NCI-H69 (cell line): ENCODE measurements around the gene MED12L.

ENCODE experiments used
- DNase-seq: peaks from one replicate; lab custom pipeline; 2025; lab: John Stamatoyannopoulos, UW

The MED12L gene

DNA sequence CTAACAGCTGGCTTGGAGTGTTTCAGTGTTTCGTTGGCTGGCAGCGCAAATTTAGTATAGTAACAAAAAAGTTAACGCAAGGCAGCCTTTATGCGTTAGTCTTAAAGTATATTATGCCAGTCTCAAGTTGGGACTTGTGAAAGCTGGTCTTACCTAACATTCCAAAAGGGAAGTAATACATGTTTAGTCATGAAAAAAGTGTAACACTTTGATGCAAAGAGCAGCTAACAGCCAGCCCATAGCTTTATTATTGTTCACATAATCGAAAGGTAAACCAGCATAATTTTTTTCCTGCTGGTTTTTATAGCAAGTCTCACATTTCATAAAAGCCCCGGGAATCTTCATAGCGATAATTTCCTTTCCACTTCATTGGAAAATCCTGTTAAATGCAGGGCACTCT is 233.5 kb downstream of the MED12L start:
- no peak for DNase-seq

- DNase-seq: no peak
Measured at GRCh38 chr3:151319628-151320027, 234.2 kb downstream of the MED12L start.

DNA sequence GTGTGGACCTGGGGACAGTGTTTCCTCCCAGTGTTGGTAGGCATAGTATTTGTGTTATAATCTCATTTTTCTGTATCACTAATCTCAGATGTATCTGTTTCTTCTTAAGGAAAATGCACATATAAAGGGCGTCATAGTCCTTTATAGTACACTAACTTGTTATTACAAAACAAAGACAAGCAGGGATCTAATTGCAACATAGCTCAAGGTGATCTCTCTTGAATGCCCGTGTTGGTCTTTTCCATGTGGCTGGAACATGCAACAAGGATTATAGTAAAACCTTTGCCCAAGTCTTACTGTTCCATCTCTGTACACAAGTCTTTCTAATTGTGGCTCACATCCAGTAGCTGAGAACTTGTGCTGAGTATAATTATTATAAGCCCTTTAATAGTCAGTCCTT is 234.7 kb downstream of the MED12L start:
- DNase-seq: no peak

- DNase-seq: no peak
Measured at GRCh38 chr3:151321526-151321925, 236.1 kb downstream of the MED12L start.

DNA sequence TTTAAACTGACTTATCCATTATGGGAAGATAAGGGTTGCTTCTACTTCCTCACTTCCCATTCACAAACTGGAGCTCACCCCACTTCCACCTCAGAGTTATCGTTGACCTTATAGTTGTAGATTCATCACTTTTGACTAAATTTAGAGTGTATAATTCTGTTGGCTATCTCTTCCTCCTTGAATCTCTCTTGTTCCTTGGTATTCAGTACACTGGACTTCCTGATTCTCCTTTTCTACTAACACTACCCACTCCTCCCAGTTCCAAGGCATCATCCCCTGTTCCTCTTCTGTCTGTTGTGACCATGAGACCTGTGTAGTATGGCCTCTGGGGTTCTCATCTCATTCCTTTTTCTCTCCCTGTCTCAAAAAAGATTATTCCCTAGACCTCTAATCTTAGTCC is 237.0 kb downstream of the MED12L start:
- no peak for DNase-seq

- peak; percentile 30 for DNase-seq
Measured at GRCh38 chr3:151327571-151328198, 242.2 kb downstream of the MED12L start.

- no peak for DNase-seq
Measured at GRCh38 chr3:151328298-151328995, 243.0 kb downstream of the MED12L start.

DNA sequence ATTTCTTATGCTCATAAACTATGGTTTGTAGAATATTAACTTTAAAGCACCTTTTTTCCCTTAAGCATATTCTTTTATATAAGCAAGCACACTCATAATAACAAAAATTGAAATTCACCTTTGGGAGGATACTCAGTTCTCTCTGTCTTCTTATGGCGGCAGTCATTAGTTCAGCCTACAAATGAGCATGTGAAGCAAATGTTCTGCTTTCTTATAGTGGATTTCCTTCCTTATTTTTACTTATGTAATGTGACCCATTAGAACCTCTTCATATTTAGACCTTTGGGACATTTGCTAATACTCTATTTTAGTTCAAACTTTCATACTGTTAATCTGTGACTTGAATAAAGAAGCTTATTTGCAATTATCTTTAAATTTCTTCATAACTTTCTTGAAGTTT is 243.9 kb downstream of the MED12L start, which contains the start of gene P2RY13:
Gene P2RY13 (minus strand): TSS at position 187 of the 400 bp plus-strand sequence. CDS start 21 bp downstream, at position 166.
- DNase-seq: no peak

DNA sequence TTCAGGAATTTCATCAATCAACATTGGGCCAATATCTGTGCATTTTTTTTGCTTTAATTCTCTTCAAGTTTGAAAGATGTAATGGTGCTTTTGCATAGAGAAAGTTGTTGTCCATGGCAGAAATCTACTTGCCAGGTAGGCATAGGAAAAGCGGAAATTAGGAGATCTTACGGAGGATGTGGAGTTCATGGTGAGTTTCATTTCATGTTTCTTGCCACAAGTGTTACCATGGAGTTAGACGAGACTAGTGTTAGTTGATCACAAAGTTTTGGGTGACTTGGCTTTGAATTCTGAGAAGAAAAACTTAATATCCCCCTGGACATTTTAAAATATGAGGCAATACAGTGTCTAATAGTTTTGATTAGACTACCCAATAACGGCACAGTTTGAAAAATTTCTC is 244.9 kb downstream of the MED12L start:
- no peak for DNase-seq

- no peak for DNase-seq
Measured at GRCh38 chr3:151330899-151331298, 245.4 kb downstream of the MED12L start.

DNA sequence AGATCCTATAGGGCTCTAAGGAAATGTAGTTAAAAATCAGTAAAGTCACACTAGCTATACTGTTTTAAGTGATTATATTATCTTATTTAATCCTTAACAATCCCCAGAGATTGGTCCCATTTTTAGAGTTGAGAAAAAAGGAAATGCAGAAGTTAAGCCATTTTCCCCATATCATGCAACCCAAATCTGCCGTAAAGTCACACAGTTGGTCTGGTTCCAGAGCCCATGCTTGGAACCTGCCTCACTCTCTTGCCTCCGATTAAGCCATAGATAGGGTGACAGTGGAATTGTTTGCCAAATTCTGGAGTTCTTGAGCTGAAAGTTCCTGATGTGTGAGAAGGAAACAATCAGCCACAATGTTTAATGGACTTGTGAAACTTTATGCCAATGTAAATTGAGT is 246.2 kb downstream of the MED12L start:
- no peak for DNase-seq

- no peak for DNase-seq
Measured at GRCh38 chr3:151345859-151346258, 260.4 kb downstream of the MED12L start.

GRCh38 chr3:151346292-151346691 is 260.8 kb downstream of the MED12L start:
- DNase-seq: no peak

- DNase-seq: no peak
Measured at GRCh38 chr3:151347432-151347831, 262.0 kb downstream of the MED12L start.

DNA sequence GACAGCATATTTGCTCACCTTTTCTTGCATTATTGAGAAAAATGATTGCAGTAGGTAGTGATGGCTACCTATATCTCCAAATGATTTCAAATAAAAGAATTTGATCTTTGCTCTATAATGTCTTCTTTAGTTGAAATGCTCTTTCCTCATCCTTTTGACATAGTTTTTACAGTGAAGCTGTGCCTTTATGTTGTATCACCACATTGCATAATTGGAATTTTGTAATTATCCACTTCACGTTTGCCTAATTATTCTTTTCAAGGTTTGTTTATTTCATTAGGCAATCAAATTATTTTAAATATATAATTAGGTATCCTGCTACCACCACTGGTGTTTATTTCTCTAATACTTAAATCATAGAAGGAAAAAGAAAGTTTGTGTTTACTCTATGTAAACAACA is 265.2 kb downstream of the MED12L start:
- DNase-seq: no peak

- no peak for DNase-seq
Measured at GRCh38 chr3:151351219-151351618, 265.8 kb downstream of the MED12L start.

- DNase-seq: no peak
Measured at GRCh38 chr3:151351648-151352047, 266.2 kb downstream of the MED12L start.

DNA sequence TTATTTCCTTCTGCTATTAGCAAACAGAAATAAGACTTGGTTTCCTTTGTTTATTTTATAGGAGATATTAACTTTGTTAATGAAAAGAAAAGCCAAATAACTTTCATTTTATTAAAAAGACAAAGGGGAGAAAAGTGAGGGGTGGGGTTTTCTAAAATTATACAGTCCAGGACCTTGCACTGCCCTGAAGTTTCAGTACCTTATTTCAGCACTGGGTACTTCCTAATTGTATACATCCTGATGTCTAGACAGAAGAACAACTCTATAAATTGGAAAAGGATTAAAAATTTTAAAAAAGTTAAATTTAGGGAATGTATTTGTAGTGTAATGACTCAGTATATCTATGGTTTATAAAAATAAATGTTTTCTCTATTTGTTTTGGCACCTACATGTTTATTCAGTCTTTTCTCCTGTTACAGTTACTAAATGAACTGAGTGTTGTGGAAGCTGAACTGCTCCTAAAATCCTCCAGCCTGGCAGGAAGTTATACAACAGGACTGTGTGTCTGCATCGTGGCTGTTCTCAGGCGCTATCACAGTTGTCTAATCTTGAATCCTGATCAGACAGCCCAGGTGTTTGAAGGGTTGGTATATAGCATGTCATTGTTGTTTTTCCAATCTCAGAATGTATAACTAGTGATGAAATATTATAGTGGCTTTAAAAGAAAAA is 271.5 kb downstream of the MED12L start:
- no peak for DNase-seq

DNA sequence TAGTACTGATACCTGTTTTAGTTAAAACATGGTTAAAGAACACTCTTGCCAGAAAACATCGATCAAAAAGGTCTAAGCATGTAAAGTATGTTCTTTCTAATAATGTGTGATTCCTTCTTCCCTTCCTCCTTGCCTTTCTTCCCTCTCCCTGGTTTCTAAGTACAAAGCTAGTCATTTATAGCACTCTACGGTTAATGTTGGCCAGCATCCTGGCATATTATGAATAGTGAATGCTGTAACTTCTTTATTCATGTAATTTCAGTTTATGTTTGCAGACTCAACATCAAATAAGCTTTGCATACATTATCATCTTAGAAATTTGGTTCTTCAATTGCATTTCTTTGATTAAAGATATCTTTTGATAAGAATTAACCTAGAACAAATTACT is 272.0 kb downstream of the MED12L start:
- DNase-seq: no peak

DNA sequence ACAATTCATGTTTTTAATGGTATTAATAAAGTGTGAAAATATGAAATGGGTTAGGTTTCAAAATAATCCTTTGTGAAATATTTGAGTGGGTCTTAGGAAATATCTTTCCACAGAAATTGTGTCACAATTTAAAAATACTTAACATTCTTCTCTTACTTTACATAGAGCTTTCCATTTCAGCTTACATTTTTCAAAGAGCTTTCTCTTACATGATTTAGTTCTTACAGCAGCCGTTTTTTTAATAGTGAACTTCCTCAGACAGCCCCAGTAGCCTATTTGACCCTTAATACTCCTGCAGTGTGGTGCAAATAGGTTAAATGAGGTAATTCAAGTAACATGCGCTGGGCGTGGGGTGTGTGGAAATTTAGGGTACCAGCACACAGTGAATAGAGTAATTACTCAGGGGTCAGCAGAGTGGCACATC is 277.3 kb downstream of the MED12L start:
- no peak for DNase-seq

- DNase-seq: no peak
Measured at GRCh38 chr3:151366993-151367392, 281.5 kb downstream of the MED12L start.

GRCh38 chr3:151367448-151367847 is 282.0 kb downstream of the MED12L start:
- no peak for DNase-seq

DNA sequence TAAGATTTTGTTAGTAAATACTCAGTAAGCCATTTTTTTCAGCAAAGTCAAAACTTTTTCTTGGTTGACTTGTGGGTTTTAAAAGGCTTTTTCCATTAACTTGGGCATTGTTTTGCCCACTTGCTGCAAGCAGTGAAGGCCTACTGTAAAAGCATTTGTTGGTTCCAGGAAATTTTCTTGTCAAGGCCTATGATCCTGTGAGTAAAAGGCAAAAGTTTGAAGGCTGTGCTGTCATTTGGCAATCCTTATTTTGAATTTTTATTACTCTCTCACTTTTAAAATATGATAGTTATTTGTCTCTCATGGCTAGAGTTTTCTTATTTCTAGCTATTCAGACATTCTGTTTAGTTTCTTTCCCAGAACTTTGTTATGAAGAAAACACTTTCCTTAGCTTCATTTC is 286.1 kb downstream of the MED12L start:
- no peak for DNase-seq
